RPMI8226 (cell line): ENCODE results near the gene TBC1D10B.
"Not testable (repeated sequence)": the region's sequence is repeated elsewhere in the genome, so short reads cannot be mapped to it uniquely, and the experiment has no call there.

Source experiments
- DNase-seq: peaks from one replicate; pipeline ENCODE4 v3.0.0-alpha.2; 2015

TBC1D10B gene

GRCh38 chr16:30397776-30398660 is 27.7 kb upstream of the TBC1D10B start:
- DNase-seq: no peak

- DNase-seq: no peak
These were observed 26.8 kb upstream of the TBC1D10B start for GRCh38 chr16:30397056-30397455.

- not testable (repeated sequence) for DNase-seq
These were observed 26.3 kb upstream of the TBC1D10B start for GRCh38 chr16:30396627-30397026.

GRCh38 chr16:30395992-30396585 is 25.8 kb upstream of the TBC1D10B start:
- no peak for DNase-seq

GRCh38 chr16:30395155-30395991 is 25.1 kb upstream of the TBC1D10B start, which contains the start of gene ZNF48:
TSS of gene ZNF48 (plus strand) at chr16:30395420. CDS start at chr16:30395795, 375 bp downstream.
- DNase-seq: peak; percentile 88

- no peak for DNase-seq
These were observed 24.4 kb upstream of the TBC1D10B start for GRCh38 chr16:30394592-30395154.

GRCh38 chr16:30383521-30383920 is 13.2 kb upstream of the TBC1D10B start:
- DNase-seq: no peak

- DNase-seq: peak; percentile 49
These were observed 12.0 kb upstream of the TBC1D10B start, which contains the start of gene SEPTIN1 for GRCh38 chr16:30382111-30382881. TSS of gene SEPTIN1 (minus strand) at chr16:30382561. CDS start at chr16:30382542, 19 bp downstream.

- no peak for DNase-seq
These were observed 11.2 kb upstream of the TBC1D10B start for GRCh38 chr16:30381291-30382041.

- DNase-seq: no peak
These were observed 10.5 kb upstream of the TBC1D10B start for GRCh38 chr16:30380803-30381208.

- DNase-seq: no peak
These were observed 9.9 kb upstream of the TBC1D10B start for GRCh38 chr16:30380072-30380802.

GRCh38 chr16:30379158-30379783 is 9.0 kb upstream of the TBC1D10B start:
- DNase-seq: no peak

- DNase-seq: peak; percentile 99
These were observed 8.2 kb upstream of the TBC1D10B start for GRCh38 chr16:30378236-30379157.

- peak; percentile 86 for DNase-seq
These were observed 7.5 kb upstream of the TBC1D10B start for GRCh38 chr16:30377812-30378235.

- DNase-seq: no peak
These were observed 6.9 kb upstream of the TBC1D10B start for GRCh38 chr16:30377050-30377811.

- no peak for DNase-seq
These were observed 6.2 kb upstream of the TBC1D10B start for GRCh38 chr16:30376461-30376902.

- no peak for DNase-seq
These were observed 5.6 kb upstream of the TBC1D10B start for GRCh38 chr16:30375864-30376263.

- DNase-seq: no peak
These were observed 4.2 kb upstream of the TBC1D10B start, which contains the start of gene MYL11 for GRCh38 chr16:30374538-30374937. TSS of gene MYL11 (plus strand) at chr16:30374802. CDS start at chr16:30374858, 56 bp downstream.
